VCaP (cell line): ENCODE measurements around the gene RNF208.
A peak's percentile ranks its signal among the peaks of the same experiment; 100 is the strongest.

Experiments
- H3K27ac ChIP-seq: fragments of 450-650 bp; 2 replicates; pipeline ENCODE4 v1.5.1; 2017
- CTCF ChIP-seq: fragments of 450-650 bp; conservative IDR thresholded peaks from 2 replicates; pipeline ENCODE4 v1.5.1; 2017; ENCODE audit warnings: mild to moderate bottlenecking, moderate library complexity

Gene RNF208

GRCh38 chr9:137172901-137173795 lies 48.9 kb downstream of the RNF208 start:
- no peak for TF ChIP-seq CTCF
- H3K27ac ChIP-seq, result peak overlapping the region; percentile 100

- H3K27ac ChIP-seq, result peak overlapping the region; percentile 100
- no peak for TF ChIP-seq CTCF
Observed at GRCh38 chr9:137171149-137171900, 50.7 kb downstream of the RNF208 start.

- H3K27ac ChIP-seq, result peak overlapping the region; percentile 100
- TF ChIP-seq CTCF, result no peak
Observed at GRCh38 chr9:137170486-137171148, 51.4 kb downstream of the RNF208 start.
